ENCODE results near the gene NRXN3.

GRCh38 chr14:79511146-79511545 is 1341.0 kb downstream of the NRXN3 start:
- TF ChIP-seq CTCF (conservative IDR thresholded peaks at IDR 0.05; ENCODE audit: low read depth, low read length) (no peak), EZH2 (IDR thresholded peaks at IDR 0.05; ENCODE audit: low read length, unreplicated experiment) (no peak), EZH2phosphoT487 (IDR thresholded peaks at IDR 0.05; ENCODE audit: borderline replicate concordance, low read length) (no peak)
